ENCODE measurements around the gene WWC2. TPM values are rescaled to one million over a fixed set of nuclear protein-coding genes. Genes with fewer than 3 reads are reported as not detected.

WWC2 gene
- total RNA-seq, 1 donor from 2014 or later = 0.47 TPM

- no peak for ATAC-seq (ENCODE audit: low read depth)
- TF ChIP-seq, protein P1, sequence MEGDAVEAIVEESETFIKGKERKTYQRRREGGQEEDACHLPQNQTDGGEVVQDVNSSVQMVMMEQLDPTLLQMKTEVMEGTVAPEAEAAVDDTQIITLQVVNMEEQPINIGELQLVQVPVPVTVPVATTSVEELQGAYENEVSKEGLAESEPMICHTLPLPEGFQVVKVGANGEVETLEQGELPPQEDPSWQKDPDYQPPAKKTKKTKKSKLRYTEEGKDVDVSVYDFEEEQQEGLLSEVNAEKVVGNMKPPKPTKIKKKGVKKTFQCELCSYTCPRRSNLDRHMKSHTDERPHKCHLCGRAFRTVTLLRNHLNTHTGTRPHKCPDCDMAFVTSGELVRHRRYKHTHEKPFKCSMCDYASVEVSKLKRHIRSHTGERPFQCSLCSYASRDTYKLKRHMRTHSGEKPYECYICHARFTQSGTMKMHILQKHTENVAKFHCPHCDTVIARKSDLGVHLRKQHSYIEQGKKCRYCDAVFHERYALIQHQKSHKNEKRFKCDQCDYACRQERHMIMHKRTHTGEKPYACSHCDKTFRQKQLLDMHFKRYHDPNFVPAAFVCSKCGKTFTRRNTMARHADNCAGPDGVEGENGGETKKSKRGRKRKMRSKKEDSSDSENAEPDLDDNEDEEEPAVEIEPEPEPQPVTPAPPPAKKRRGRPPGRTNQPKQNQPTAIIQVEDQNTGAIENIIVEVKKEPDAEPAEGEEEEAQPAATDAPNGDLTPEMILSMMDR (IDR thresholded peaks at IDR 0.05) = no peak
- CTCF ChIA-PET = interaction anchor here (1.3 kb wide), 1 partner anchor 13 kb away, joined by 3 read pairs; no protein-coding TSS in a partner anchor
Measured at GRCh38 chr4:183272384-183272783, 173.3 kb downstream of the WWC2 start.

DNA sequence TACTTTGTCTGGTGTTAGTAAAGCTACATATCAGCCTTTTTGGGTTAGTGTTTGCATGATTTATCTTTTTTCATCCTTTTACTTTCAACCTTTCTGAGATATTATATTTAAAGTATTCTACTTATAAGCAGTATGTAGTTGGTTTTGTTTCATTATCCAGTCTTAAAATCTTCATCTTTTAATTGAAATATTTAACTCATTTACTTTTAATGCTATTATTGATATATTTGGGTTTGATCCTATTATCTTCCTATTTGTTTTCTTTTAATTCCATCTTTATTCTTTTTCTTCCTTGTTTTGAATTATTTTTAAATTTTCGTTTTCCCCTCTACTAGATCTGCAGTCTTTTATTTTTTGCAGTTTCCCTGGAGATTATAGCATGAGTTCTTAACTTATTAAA lies 177.0 kb downstream of the WWC2 start:
- peaks cover 11% of the 10 kb centered on the region for H3K9me3 Mint-ChIP-seq
- no peaks in the 10 kb centered on the region for H3K4me1 Mint-ChIP-seq
- no peak overlapping the region for H3K27ac Mint-ChIP-seq
- DNase-seq (no peak), ATAC-seq (ENCODE audit: low read depth) (no peak)
- H3K4me3 Mint-ChIP-seq = no peak overlapping the region
- TF ChIP-seq, protein P1 (IDR thresholded peaks at IDR 0.05) = no peak
- POLR2A ChIA-PET = no interaction called here
- CTCF ChIA-PET = no interaction called here
- intact Hi-C loops (cut with micrococcal nuclease) = no loop called here
- no peaks in the 10 kb centered on the region for H3K27me3 Mint-ChIP-seq
- no peaks in the 10 kb centered on the region for H3K36me3 Mint-ChIP-seq (ENCODE audit: low read depth)

More at GRCh38 chr4:183272384-183272783, 173.3 kb downstream of the WWC2 start:
- no peaks in the 10 kb centered on the region for H3K4me1 Mint-ChIP-seq
- POLR2A ChIA-PET = no interaction called here
- H3K9me3 Mint-ChIP-seq = peaks cover 11% of the 10 kb centered on the region
- H3K27ac Mint-ChIP-seq = no peak overlapping the region
- intact Hi-C loops (cut with micrococcal nuclease) = no loop called here
- H3K27me3 Mint-ChIP-seq = no peaks in the 10 kb centered on the region
- H3K36me3 Mint-ChIP-seq (ENCODE audit: low read depth) = no peaks in the 10 kb centered on the region
- no peak for DNase-seq
- no peak overlapping the region for H3K4me3 Mint-ChIP-seq

DNA sequence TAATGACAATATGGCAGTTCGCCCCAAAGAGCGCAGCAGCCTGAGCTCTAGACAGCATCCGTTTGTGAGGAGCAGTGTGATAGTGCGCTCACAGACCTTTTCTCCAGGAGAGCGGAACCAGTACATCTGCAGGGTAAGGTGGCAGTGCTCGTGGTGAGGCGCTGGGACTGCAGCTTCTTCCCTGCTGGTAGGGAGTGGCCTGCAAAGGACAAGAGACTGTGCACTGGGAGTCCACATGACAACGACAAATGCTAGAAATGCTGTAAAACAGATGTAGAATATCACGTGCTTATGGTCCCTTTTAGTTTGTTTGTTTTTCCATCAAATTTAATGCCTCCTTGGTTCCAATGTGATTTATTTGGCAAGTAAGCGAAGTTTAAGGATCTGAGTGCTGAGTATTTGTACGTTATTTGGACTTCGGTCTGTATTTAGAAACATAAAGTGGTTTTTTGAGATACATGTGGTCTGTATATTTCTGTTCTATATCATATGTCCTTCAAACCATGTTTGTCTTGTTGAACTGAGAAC lies 185.3 kb downstream of the WWC2 start:
- Mint-ChIP-seq H3K27ac (no peak overlapping the region), H3K27me3 (peaks cover 2% of the 10 kb centered on the region), H3K4me1 (no peaks in the 10 kb centered on the region), H3K9me3 (no peaks in the 10 kb centered on the region), H3K36me3 (ENCODE audit: low read depth) (no peaks in the 10 kb centered on the region), H3K4me3 (no peak overlapping the region)
- TF ChIP-seq, protein P1 (IDR thresholded peaks at IDR 0.05) = no peak
- intact Hi-C loops (cut with micrococcal nuclease) = no loop called here
- no peak for DNase-seq
- CTCF ChIA-PET = no interaction called here
- POLR2A ChIA-PET = no interaction called here
- ATAC-seq (ENCODE audit: low read depth) = no peak

DNA sequence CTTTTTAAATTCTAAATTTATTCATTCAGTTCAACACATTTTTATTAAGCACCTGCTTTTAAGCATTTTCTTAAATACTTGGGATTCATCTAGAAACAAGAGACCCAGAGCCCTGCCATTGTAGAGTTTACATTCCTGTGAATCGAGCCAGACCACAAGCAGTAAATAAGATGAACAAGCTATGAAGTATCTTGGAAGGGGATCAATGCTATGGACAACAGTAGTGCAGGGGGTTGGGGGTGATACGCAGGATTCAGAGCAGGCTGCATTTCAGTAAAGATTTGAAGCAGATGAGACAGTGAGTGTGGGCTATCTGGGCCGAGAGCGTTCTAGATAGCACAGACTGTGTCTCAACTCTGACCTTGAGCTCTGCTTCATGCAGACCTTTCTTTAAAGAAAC lies 185.9 kb downstream of the WWC2 start:
- Mint-ChIP-seq H3K9me3 (no peaks in the 10 kb centered on the region), H3K36me3 (ENCODE audit: low read depth) (no peaks in the 10 kb centered on the region), H3K4me1 (no peaks in the 10 kb centered on the region), H3K27ac (no peak overlapping the region), H3K4me3 (no peak overlapping the region), H3K27me3 (peaks cover 2% of the 10 kb centered on the region)
- intact Hi-C loops (cut with micrococcal nuclease) = no loop called here
- ChIA-PET CTCF (no interaction called here), POLR2A (no interaction called here)
- ATAC-seq (ENCODE audit: low read depth) (no peak), DNase-seq (no peak)
- TF ChIP-seq, protein P1 (IDR thresholded peaks at IDR 0.05) = no peak

GRCh38 chr4:183285886-183286285 lies 186.8 kb downstream of the WWC2 start:
- TF ChIP-seq, protein P1 (IDR thresholded peaks at IDR 0.05) = no peak
- H3K4me3 Mint-ChIP-seq = no peak overlapping the region
- no peaks in the 10 kb centered on the region for H3K36me3 Mint-ChIP-seq (ENCODE audit: low read depth)
- H3K9me3 Mint-ChIP-seq = no peaks in the 10 kb centered on the region
- POLR2A ChIA-PET = no interaction called here
- H3K4me1 Mint-ChIP-seq = no peaks in the 10 kb centered on the region
- intact Hi-C loops (cut with micrococcal nuclease) = no loop called here
- ATAC-seq (ENCODE audit: low read depth) (no peak), DNase-seq (no peak)
- peaks cover 2% of the 10 kb centered on the region for H3K27me3 Mint-ChIP-seq
- no peak overlapping the region for H3K27ac Mint-ChIP-seq
- CTCF ChIA-PET = no interaction called here
